NCI-H345 treated with DMSO at 0.1 percent for 48 hours (cell line): ENCODE measurements around the gene IP6K2.

Experiments used
- DNase-seq: peaks from one replicate; lab custom pipeline; 2025; ENCODE audit not compliant: unreplicated experiment; lab: John Stamatoyannopoulos, UW

IP6K2 gene

DNA sequence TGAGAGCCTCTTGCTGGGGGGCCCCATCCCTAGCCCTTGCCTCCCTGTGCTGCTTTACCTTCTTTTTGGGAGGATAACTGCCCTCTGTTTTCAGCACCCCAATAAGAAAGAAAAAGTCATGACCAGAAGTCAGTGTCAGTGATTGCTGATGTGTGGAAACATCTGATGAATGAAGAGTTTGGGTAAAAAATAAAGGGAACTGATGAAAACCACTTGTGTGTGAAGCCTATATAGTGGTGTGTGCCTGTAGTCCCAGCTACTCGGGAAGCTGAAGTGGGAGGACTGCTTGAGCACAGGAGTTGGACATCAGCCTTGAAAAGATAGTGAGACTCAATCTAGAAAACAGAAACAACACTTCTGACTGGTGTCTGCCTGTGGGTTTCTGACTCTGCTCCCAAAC lies 44.5 kb downstream of the IP6K2 start:
- no peak for DNase-seq

DNA sequence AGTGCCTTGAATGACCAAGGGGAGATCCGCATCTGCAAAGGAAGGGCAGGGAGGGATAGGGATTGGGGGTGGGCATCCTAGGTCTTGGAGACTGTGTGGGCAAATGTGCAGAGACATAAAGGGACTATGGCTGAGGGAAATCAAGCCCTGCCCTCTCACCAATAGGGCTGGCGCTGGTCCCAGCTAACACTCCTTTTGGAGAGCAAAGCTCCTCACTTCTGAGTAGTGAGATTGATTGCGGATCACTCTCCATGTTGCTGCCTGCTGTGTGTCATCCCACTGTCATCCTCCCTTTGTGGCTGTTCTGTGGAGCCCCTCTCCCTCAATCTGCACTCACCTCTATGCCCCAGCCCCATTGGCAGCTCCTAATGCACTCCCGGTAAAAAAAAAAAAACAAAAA lies 52.1 kb downstream of the IP6K2 start:
- DNase-seq, result no peak

DNA sequence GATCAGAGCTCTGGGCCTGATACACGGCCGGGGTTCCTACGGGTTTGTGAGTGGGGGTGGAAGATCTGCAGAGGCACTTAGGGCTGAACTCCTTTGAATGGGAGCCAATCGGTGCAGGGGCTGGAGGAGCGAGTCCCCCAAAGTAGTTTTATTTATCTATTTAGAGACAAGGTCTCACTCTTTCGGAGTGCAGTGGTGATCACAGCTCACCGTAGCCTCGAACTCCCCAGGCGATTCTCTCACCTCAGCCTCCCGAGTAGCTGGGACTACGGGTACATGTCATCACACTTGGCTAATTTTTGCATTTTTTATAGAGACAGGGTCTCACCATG lies 52.7 kb downstream of the IP6K2 start:
- DNase-seq, result no peak

DNA sequence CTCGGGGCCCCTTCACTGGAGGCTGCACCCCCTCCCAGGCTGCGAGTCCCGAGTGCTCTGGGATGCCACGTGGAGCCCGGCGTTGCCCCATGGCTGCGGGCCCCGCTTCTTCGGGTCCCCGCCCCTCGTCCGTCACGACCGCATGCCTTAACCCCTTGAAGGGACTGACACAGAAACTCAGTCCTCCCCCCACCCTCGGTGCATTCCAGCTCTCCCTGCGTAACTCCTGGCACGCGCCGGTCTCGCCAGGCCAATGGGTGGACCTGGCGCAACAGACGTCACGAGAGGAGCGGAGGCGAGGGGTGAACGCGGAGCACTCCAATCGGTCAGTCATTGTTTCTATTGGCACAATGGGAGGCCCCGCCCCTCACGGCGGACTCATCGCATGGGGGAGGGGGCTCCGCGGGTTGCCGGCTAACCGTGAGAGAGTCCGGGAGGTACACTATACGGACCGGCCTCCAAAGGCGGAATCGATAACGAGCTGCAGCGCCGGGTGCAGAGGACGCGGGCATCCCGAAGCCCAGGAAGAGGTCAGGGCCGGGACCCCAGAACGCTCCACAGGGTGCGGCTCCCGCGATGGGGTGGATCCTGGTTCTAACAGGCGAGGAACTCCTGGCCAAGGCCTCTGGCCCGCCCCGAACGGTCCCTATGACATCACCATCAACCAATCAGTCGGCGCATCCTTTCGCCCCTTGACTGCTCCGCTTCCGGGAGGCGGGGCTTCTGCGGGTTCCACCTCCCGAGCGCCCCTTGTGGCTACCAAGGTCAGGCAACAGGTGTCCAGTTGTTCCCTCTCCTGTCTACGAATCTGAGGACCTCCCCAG lies 53.3 kb downstream of the IP6K2 start:
- peak; percentile 87 for DNase-seq

DNA sequence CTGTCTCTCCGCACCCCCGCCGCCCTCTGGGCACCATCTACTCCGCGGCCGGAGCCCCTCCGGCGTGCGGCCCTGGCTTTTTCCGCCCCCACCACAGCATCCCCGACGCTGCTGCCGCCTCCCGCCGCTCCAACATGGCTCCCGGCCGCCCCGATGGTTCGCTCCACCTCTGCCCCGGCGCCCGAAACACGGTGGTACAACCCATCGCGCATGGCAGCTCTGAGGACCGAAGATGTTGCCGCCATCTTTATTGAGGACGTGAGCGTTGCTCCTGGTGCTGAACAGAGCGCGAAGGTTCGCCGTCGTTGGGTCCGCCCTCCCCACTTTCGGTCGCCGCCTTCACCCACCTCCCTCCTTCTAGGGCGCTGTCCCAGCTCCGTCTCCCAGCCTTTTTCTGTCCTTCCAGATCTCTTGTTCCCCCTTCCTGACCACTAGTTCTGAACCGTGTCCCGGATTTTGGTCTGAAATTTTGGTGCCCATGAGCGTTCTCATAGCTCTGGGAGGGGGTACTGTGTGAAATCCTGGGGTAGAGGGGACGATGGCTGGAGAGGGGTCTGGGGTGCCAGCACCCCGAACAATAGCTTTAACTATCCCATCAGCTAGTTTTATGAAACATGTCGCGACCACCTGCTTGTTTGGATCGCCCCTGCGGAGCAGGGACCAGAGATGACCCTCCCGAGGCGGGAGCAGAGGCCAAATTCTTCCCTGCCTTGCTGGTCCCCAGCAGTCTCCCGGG lies 54.1 kb downstream of the IP6K2 start, which contains the start of gene CELSR3:
TSS of gene CELSR3 (minus strand) at position 134 of the 736 bp plus-strand sequence. CDS start 252 bp downstream, outside the sequence.
- peak; percentile 72 for DNase-seq

DNA sequence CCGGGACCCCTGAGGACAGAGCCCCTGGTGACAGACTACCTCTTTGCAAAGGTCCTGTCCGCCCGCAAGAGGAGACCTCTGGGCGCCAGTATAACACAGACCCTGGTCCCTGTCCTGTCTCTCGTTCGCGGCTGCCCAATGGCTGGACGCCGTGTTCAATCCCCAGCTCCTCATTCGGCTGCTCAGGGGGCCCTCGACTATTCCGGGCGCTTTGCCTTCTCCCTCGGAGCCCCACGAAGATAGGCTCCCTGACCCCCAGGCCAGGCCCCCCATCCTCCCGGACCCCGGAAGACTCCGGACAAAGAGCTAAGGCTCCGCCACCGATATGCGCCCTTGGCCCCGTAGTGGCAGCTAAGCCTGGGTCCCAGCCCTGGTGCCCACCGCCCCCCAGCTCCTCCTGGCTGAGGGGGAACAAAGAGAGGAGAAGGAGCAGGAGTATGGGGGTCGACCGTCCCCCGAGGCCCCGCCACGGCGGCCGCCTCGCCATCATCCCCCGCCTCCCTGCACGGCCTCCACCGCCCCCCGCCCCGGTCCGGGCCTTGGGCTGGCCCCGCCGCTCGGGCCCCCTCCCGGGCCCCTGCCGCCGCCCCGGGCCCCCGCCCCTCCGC lies 54.8 kb downstream of the IP6K2 start:
- no peak for DNase-seq

DNA sequence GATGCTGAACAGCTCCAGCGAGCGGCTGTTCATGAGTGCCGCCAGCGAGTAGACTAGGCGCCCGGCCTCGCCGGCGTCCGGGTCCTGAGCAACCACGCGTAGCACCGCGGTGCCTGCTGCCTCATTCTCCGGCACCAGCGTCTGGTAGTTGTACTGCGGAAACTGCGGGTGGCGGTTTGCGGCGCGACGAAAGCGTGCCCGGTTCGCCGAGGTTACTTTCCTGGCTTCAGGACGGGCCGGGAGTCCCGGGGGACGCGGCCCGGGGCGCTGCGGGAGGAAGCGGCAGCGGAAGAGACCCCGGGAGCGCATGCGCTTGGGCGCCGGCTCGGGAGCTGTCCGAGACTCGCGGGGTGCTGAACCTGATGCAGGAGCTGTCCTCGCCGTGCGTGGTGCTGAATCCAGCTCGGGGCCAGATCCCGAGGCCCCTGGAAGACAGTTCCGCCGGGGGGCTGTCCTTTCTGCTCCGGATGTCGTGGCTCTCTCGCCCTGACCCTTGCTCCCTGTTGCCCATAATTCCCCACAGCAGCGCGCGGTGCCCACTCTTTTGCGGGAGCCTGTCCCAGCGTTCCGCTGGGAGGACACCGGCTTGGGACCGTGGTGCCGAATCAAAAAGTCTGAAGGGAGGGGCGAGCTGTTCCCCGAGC lies 55.4 kb downstream of the IP6K2 start:
- DNase-seq, result no peak

DNA sequence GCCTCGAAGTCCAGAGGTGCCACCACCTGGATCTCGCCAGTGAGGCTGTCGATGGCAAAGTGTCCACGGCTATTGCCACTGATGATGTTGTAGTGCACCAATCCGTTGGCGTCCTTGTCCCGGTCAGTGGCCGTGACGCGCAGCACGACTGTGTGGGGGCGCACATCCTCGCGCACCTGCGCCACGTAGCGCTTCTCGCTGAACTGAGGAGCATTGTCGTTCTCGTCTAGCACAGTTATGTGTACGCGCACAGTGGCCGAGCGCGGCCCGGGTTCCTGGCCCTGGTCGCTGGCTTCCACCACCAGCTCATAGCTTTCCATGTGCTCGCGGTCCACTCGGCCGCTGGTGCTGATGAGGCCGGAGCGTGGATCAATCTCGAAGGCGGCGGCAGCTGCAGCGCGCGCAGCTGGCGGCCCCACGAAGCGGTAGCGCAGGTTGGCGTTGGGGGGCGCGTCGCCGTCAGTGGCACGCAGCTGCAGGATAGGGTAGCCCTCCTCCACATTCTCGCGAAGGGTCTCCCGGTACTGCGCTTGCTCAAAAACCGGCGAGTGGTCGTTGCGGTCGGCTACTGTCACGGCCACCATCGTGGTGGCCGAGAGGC lies 56.1 kb downstream of the IP6K2 start:
- no peak for DNase-seq

DNA sequence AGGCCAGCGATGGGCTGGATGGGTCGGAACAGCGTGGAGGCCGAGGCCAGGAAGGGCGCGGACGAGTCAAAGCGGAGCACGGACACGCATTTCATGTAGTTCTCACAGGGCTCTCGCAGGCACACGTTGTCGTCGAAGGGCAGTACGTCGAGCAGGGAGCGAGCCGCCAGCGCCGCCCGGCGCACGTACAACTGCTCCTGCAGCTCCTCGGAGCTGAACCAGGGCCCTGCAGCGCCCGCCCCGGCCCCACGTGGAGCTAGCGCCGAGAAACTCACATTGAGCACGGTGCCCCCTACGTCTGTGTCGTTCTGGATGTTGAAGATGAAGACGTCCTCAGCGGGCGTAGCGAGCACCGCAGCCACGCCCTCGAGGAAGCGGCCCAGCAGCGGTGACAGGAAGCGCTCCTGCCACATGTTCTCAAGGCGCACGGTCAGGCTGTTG lies 60.2 kb downstream of the IP6K2 start:
- no peak for DNase-seq

DNA sequence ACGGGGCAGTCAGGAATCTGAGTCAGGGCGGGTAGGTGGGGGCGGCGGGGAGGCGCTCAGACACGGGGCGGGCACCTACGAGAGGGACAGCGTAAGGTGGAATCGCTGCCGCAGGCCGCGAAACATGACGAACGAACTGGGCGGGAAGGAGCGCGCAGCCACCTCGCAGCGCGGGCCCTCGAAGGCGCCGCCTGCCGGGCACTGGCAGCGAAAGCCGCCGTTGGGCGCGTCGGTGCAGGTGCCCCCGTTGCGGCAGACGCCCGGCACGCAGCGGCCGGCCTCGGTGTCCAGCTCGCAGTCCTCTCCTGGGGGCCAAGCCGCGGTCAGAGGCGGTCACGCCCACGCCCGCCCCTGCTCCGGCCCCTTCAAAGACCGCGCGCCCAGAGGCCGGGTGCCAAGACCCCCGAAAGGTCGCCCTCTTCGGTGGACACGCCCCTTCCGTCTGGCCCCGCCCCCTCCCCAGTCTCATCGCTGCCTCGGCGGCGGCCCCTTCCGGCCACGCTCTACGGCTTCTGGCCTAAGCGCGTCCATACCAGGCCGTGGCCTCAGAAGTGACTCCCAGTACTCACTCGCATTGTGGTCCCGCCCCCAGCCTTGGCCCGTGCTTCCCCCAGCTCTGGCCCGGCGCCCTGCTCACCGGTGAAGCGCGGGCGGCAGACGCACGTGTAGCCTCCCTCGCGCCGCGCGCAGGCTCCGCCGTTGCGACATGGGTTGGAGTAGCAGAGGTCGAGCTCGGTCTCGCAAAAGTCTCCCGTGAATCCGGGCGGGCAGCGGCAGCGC lies 60.8 kb downstream of the IP6K2 start:
- no peak for DNase-seq

DNA sequence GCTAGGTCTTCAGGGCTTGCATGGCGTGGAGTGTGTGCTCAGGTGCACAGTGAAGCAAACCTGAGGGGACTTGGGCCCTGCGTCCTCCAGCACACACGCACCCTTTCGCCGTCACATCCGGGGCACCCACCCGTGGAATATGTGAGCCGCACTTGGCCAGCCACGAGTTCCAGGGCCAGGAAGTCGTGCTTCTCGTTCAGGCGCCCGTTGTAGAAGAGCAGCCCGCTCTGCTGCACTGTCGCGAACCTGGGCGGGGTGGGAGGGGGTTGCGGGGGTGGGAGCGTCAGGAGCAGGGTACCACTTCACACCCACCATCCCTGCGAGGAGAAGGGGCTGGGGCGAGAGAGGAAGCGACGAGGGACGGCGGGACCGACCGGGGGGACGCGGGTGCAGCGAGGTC lies 61.4 kb downstream of the IP6K2 start:
- no peak for DNase-seq

DNA sequence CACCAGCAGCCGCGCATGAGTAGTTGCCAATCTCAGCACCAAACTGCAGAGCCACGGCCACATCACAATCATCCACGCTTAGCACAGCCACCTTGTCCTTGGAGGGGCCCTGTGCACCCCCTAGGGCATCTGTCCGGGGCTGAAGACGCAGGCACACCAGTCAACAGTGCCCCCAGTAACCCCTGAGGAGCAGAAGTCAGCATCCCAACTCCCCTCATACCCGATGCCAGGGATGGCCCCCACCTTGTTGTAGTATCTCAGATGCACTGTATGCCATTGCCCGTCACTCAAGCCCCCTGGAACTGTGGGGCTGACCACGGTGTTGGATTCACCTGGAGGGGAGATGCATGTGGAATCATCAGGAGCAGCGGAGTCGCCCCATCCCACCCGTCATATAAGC lies 62.0 kb downstream of the IP6K2 start:
- no peak for DNase-seq

DNA sequence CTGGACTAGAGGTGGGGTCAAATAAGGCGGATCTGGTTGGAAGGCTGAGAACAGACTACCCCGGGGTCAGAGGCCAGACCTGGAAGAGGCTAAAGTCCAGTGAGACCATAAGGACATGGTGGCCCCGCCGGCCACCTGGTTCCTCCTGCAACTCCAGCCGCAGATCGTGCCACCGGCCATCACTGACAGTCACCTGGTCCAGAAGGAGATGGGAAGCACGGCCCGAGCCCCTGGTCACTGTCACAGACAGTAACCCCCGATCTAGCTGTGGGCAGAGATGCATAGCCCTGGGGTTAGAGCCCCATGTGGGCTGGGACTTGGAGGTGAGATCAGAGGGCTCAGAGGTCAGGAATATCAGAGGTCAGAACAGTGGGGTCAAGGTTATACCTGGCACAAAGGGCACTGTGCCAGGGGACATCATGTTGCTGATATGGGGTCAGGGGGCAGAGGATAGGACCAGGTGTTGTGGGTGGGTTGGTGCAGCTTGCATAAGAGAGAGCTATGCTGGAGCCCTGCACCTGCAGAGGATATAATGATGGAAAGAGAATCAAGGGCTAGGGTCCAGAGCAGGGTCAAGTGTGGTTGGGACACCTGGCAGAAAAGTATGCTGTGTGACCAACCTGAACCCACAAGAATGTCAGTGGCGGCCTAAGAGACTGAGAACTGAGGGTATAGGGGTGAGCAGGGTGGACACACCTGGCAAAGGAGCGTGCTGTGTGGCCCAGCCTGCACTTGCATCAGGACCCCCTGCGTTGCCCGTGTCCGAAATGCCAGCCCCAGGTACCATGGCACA lies 63.9 kb downstream of the IP6K2 start:
- DNase-seq, result no peak

DNA sequence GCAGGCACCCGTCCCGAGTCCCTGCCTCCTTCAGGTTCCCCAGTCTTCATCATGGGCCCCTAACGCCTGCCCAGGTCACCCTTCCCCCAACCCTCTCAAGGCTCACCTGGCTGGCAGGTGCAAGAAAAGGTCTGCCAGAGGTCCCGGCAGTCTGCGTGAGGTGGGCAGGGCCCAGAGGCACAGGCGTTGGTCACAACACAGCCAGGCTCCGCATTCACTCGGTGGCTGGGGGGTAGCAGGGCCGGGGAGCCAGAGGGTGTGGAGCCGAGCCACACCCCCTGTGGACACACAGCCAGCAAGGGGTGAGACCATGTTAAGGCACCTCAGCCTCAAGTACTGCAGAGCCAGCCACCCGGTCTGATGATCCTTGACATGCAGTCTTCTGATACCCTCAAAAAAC lies 65.2 kb downstream of the IP6K2 start:
- DNase-seq, result no peak

DNA sequence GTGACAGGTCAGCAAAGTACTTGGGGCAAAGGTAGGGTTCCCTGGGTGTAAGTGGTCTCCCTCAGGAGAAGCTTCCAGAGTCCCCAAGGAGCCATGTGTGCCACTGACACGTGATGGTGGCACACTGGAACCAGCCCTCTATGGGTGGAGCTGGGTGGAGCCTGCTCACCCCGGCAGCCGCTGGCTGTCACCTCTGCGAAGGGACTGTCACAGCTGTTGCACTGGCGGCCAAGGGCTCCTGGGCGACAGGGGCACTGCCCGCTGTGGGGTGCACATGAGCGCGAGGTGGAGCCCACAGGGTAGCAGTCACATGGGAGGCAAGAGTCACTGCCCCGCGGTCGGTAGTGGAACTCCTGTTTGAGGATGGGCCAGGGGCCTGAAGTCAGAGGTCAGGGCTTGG lies 66.3 kb downstream of the IP6K2 start:
- no peak for DNase-seq

DNA sequence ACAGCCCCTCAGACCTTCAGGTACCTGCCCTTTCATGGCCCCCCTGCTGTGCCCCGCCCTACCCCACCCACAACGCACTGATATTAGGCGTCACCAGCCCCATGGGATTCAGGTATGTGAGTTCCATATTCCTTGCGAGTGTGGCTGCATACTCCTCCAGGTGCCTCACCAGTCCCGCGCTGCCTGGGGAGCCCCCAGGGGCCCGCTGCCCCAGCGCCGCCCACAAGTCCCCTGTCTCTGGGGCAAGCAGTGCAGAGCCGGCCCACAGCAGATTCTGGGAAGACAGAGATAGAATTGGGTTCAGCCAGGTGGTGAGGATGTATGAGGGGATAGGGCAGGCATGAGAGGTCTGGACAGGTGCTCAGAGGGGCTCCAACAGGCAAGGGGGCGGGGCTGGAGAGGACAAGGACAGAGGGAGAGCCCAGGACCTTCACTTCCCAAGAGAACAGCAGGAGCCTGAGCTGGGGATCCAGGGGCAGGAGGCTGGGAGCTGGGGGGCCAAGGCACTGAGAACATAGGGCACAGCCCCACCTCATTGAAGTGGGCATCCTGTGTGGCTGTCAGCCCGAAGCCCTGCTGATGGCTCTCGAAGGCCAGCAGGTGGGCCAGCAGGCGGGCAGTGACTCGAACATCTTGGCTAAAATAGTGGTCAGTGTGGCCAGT lies 68.7 kb downstream of the IP6K2 start:
- no peak for DNase-seq

DNA sequence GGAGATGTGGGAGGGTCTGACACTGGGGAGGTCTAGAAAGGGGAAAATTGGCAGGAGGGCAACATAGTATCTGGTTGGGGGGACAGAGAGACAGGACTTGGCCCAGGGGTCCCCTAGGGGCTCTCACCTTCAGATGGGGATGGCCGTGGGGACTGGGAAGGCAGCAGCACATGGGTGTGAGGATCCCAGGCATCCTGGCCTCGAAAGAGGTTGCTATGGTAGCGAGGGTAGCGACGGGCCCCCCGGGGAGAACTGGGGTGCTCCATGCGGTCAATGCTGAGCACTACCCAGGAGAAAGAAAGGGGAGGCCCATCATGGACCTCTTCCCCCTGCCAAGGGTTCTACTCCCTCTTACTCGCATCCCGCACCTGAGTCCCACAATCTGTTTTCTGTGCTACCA lies 69.3 kb downstream of the IP6K2 start:
- no peak for DNase-seq

DNA sequence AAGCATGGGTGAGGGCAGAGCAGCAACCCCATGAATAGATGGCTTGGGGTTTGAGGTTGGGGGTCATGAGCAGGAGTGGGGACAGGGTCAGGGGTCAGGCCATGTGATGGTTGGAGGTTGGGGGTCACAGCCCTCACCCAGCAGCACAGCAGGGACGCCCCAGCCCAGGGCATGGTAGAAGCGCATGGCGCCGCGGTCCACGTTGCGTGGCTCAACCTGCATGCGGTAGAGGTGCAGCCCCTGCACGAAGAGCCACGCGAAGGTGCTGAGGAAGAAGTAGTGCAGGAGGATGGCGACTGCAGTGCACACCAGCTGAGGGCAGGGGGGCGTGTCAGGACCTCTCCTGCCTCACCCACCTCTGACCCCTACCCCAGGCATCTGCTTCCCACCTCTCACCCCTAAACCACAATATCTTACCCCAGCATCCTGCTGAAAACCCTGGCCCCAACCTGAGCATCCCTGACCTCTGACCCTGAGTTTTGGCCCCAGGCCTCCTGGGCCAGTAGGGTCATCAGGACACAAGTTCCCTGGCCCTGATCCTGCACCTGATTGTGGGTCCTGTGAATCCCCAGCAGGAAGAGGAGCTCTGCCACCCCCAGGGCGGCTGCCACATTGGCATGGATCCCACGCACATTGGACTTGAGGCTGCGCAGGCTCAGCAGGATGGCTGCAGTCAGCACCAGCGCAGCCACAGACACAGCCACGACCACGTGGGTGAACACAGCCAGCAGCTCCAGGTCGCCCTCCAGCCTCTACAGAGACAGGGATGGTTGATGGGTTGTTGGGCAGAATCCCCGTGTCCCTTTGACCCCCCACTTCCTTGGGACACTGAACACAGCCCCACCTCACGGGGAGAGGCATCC lies 71.9 kb downstream of the IP6K2 start:
- DNase-seq, result no peak
